SU-DHL-6 (cell line): Measurements from ENCODE around the gene ABCB8.

Source experiments
- CTCF ChIP-seq: fragments of 200-600 bp; sonication (generic); IDR thresholded peaks from one replicate; pipeline ENCODE4 v1.5.1; 2017; ENCODE audit warnings: antibody characterized with exemption, mild to moderate bottlenecking, low read length, moderate library complexity; ENCODE audit not compliant: insufficient read depth, poor library complexity, severe bottlenecking
- EZH2phosphoT487 ChIP-seq: fragments of 200-600 bp; sonication (generic), shearing (Covaris generic); conservative IDR thresholded peaks from 2 replicates; pipeline ENCODE4 v1.6.1; 2018; ENCODE audit warnings: mild to moderate bottlenecking, antibody characterized with exemption, low read length, moderate library complexity, mixed read lengths

GRCh38 chr7:150989456-150989855 lies 38.8 kb upstream of the ABCB8 start:
- no peak for TF ChIP-seq CTCF
- no peak for TF ChIP-seq EZH2phosphoT487
